ENCODE measurements around the gene LARP1.

LARP1 gene

DNA sequence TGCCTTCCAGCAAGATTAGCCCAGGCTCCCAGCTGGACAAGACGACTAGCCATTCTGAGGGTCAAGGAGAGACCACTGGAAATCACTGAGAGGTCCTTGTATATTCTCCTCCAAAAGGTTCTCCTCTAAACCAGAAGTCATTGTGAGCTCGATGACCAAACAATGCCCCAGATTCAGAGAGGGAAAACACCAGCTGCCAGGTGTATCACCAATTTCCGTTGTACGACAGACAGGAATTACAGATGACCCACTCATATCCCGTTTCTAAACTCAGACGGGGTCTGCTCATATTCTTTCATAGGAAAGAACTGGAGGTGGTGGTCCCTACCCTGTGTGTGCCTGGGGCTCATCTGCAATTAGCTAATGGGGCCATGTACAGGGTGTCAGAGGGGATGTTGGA lies 81.0 kb downstream of the LARP1 start:
- no peak for DNase-seq (ENCODE audit: low read depth, low spot score)
- H3K36me3 ChIP-seq (ENCODE audit: insufficient read depth, low read length): peaks cover 8% of the 10 kb centered on the region
- TF ChIP-seq EZH2 (IDR thresholded peaks at IDR 0.05) (no peak), POLR2AphosphoS5 (IDR thresholded peaks at IDR 0.05; ENCODE audit: borderline replicate concordance, low read depth, low read length) (no peak), FOXP2 (optimal IDR thresholded peaks at IDR 0.05; ENCODE audit: control extremely low read depth, extremely low read length, insufficient read depth) (no peak)
- H3K27ac ChIP-seq: no peak overlapping the region
- no peak overlapping the region for H3K4me3 ChIP-seq
- H3K9ac ChIP-seq (ENCODE audit: insufficient read length): no peak overlapping the region
- H3K9me3 ChIP-seq (ENCODE audit: low read depth, low read length): no peaks in the 10 kb centered on the region

GRCh38 chr5:154837009-154837901 lies 82.1 kb downstream of the LARP1 start:
- no peaks in the 10 kb centered on the region for H3K36me3 ChIP-seq (ENCODE audit: insufficient read depth, low read length)
- H3K9me3 ChIP-seq (ENCODE audit: low read depth, low read length): no peaks in the 10 kb centered on the region
- TF ChIP-seq FOXP2 (optimal IDR thresholded peaks at IDR 0.05; ENCODE audit: control extremely low read depth, extremely low read length, insufficient read depth): no peak
- TF ChIP-seq EZH2 (IDR thresholded peaks at IDR 0.05): no peak
- TF ChIP-seq POLR2AphosphoS5 (IDR thresholded peaks at IDR 0.05; ENCODE audit: borderline replicate concordance, low read depth, low read length): no peak
- no peak overlapping the region for H3K27ac ChIP-seq
- no peak for DNase-seq (ENCODE audit: low read depth, low spot score)
- H3K4me3 ChIP-seq: no peak overlapping the region
- H3K9ac ChIP-seq (ENCODE audit: insufficient read length): no peak overlapping the region

DNA sequence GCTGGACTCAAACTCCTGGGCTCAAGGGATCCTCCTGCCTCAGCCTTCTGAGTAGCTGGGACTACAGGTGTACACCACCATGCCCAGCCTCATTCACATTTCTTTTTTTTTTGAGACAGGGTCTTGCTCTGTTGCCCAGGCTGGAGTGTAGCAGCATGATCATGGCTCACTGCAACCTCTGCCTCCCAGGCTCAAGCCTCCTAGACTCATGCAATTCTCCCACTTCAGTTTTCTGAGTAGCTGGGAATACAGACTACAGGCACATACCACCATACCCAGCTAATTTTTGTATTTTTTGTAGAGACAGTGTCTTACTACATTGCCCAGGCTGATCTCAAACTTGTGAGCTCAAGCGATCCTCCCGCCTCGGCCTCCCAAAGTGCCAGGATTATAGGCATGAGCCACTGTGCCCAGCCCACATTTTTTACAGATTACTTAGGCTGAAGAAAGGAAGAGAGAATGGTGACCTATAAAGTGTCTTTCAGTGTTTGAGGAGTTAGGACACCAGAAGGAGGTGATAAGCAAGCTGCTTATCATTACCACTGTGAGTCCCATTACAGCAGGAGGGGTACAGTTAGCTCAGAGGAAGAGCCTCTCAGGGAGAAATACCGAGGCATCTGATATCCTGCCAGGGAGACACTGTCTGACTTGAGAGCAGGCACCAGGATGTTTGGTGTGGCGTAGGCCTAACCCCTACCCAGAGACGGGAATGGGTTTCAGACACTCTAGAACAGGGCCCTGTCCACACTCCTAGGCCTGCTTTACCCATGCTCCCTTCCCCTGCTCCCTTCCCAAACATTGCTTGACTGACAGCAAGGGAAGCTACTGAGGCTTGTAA lies 85.5 kb downstream of the LARP1 start:
- no peaks in the 10 kb centered on the region for H3K36me3 ChIP-seq (ENCODE audit: insufficient read depth, low read length)
- no peak for DNase-seq (ENCODE audit: low read depth, low spot score)
- H3K4me3 ChIP-seq: no peak overlapping the region
- H3K9me3 ChIP-seq (ENCODE audit: low read depth, low read length): no peaks in the 10 kb centered on the region
- H3K9ac ChIP-seq (ENCODE audit: insufficient read length): no peak overlapping the region
- TF ChIP-seq EZH2 (IDR thresholded peaks at IDR 0.05) (no peak), FOXP2 (optimal IDR thresholded peaks at IDR 0.05; ENCODE audit: control extremely low read depth, extremely low read length, insufficient read depth) (no peak), POLR2AphosphoS5 (IDR thresholded peaks at IDR 0.05; ENCODE audit: borderline replicate concordance, low read depth, low read length) (no peak)
- H3K27ac ChIP-seq: no peak overlapping the region

DNA sequence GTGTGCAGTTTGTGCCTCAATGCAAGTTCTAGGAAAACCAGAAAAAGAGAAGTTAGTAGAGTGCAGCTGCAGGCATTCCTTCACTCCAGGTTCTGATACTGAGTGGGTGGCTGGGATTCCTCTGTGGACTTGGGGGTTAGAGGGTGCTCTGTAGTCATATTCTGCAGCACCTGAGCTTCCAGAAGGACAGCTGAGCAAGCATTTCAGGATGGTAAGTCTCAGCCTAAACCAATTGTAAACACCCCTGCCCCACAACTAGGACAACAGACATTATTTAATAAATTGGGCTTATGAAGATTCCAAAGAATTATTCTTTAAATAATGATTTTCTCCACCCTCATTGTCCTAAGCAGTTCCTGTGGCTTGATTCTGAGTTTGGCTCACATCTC lies 86.1 kb downstream of the LARP1 start:
- Histone ChIP-seq H3K36me3 (ENCODE audit: insufficient read depth, low read length) (no peaks in the 10 kb centered on the region), H3K4me3 (no peak overlapping the region), H3K9me3 (ENCODE audit: low read depth, low read length) (no peaks in the 10 kb centered on the region), H3K9ac (ENCODE audit: insufficient read length) (no peak overlapping the region), H3K27ac (no peak overlapping the region)
- no peak for DNase-seq (ENCODE audit: low read depth, low spot score)
- TF ChIP-seq EZH2 (IDR thresholded peaks at IDR 0.05) (no peak), POLR2AphosphoS5 (IDR thresholded peaks at IDR 0.05; ENCODE audit: borderline replicate concordance, low read depth, low read length) (no peak)

GRCh38 chr5:154842689-154843530 lies 87.7 kb downstream of the LARP1 start:
- DNase-seq (ENCODE audit: low read depth, low spot score): no peak
- TF ChIP-seq FOXP2 (optimal IDR thresholded peaks at IDR 0.05; ENCODE audit: control extremely low read depth, extremely low read length, insufficient read depth) (no peak), POLR2AphosphoS5 (IDR thresholded peaks at IDR 0.05; ENCODE audit: borderline replicate concordance, low read depth, low read length) (no peak), EZH2 (IDR thresholded peaks at IDR 0.05) (no peak)
- Histone ChIP-seq H3K36me3 (ENCODE audit: insufficient read depth, low read length) (no peaks in the 10 kb centered on the region), H3K4me3 (no peak overlapping the region), H3K27ac (no peak overlapping the region), H3K9me3 (ENCODE audit: low read depth, low read length) (no peaks in the 10 kb centered on the region), H3K9ac (ENCODE audit: insufficient read length) (no peak overlapping the region)

DNA sequence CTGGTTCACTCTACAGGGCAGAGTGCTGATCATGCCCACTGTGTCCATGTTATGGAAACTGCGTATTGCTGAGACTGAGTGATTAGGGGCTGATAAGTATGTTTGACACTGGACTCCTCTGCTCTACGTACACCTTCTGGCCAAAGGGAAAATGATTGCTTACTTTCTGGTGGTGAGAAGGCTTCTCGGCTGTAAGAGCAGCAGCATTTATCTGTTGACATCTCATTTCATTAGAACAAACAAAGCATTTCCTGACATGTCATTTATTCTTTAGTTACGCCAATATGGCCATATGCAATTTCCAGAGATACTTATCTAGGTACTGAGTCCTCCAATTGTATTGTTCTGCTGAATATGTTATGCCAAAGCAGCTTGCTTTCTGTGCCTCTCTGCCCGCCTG lies 89.6 kb downstream of the LARP1 start:
- no peak overlapping the region for H3K27ac ChIP-seq
- H3K9ac ChIP-seq (ENCODE audit: insufficient read length): no peak overlapping the region
- H3K9me3 ChIP-seq (ENCODE audit: low read depth, low read length): no peaks in the 10 kb centered on the region
- H3K4me3 ChIP-seq: no peak overlapping the region
- no peak for DNase-seq (ENCODE audit: low read depth, low spot score)
- TF ChIP-seq EZH2 (IDR thresholded peaks at IDR 0.05) (no peak), FOXP2 (optimal IDR thresholded peaks at IDR 0.05; ENCODE audit: control extremely low read depth, extremely low read length, insufficient read depth) (no peak), POLR2AphosphoS5 (IDR thresholded peaks at IDR 0.05; ENCODE audit: borderline replicate concordance, low read depth, low read length) (no peak)
- no peaks in the 10 kb centered on the region for H3K36me3 ChIP-seq (ENCODE audit: insufficient read depth, low read length)

- TF ChIP-seq EZH2 (IDR thresholded peaks at IDR 0.05) (no peak), FOXP2 (optimal IDR thresholded peaks at IDR 0.05; ENCODE audit: control extremely low read depth, extremely low read length, insufficient read depth) (no peak), POLR2AphosphoS5 (IDR thresholded peaks at IDR 0.05; ENCODE audit: borderline replicate concordance, low read depth, low read length) (no peak)
- H3K36me3 ChIP-seq (ENCODE audit: insufficient read depth, low read length): no peaks in the 10 kb centered on the region
- no peak overlapping the region for H3K4me3 ChIP-seq
- DNase-seq (ENCODE audit: low read depth, low spot score): no peak
- no peaks in the 10 kb centered on the region for H3K9me3 ChIP-seq (ENCODE audit: low read depth, low read length)
- H3K27ac ChIP-seq: no peak overlapping the region
- H3K9ac ChIP-seq (ENCODE audit: insufficient read length): no peak overlapping the region
Observed at GRCh38 chr5:154849264-154849785, 94.1 kb downstream of the LARP1 start.
